GM10248 (cell line): ENCODE data around the gene PPM1B.
"Not testable (repeated sequence)": the region's sequence is repeated elsewhere in the genome, so short reads cannot be mapped to it uniquely, and the experiment has no call there.

ENCODE experiments used
- CTCF ChIA-PET: fragments of 300-600 bp; sonication (Branson Sonifier 250); formaldehyde crosslinking; extraction: SDS; loops from one replicate; lab custom pipeline; 2021; ENCODE audit warnings: antibody characterized with exemption; lab: Yijun Ruan, JAX
- POLR2A ChIA-PET: fragments of 350-650 bp; sonication (Branson Sonifier 250); formaldehyde crosslinking; extraction: SDS; loops from one replicate; lab custom pipeline; 2020; ENCODE audit warnings: antibody characterized with exemption; lab: Yijun Ruan, JAX
- DNase-seq: peaks from one replicate; pipeline ENCODE4 v3.0.0; 2012; ENCODE audit errors: extremely low spot score
- TF ChIP-seq, protein P1 (sequence below): IDR thresholded peaks from 2 replicates; pipeline ENCODE4 v1.5.1; 2012; ENCODE audit warnings: mild to moderate bottlenecking, low read depth; ENCODE audit errors: extremely low read depth, missing control alignments, control extremely low read depth

The PPM1B gene

DNA sequence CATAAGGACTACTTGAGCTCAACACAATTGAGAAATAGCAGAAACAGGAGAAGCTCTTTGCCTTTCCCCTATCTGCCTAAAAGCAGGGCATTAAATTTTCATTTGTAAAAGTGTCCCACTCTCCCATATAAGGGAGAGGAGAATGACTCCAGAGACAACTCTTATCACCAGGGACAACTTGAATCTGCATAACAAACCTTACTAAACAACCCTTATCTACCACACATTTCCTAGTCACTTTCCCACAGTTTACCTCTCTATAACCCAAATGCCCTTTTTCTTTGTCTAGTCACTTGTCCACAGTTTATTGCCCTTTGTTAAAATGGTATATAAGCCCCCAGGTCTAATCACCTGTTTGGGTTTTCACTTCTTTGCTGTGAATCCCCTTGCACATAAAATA lies 37.5 kb upstream of the PPM1B start:
- DNase-seq: no peak
- POLR2A ChIA-PET: no interaction called here
- CTCF ChIA-PET: no interaction called here
- TF ChIP-seq, protein P1, sequence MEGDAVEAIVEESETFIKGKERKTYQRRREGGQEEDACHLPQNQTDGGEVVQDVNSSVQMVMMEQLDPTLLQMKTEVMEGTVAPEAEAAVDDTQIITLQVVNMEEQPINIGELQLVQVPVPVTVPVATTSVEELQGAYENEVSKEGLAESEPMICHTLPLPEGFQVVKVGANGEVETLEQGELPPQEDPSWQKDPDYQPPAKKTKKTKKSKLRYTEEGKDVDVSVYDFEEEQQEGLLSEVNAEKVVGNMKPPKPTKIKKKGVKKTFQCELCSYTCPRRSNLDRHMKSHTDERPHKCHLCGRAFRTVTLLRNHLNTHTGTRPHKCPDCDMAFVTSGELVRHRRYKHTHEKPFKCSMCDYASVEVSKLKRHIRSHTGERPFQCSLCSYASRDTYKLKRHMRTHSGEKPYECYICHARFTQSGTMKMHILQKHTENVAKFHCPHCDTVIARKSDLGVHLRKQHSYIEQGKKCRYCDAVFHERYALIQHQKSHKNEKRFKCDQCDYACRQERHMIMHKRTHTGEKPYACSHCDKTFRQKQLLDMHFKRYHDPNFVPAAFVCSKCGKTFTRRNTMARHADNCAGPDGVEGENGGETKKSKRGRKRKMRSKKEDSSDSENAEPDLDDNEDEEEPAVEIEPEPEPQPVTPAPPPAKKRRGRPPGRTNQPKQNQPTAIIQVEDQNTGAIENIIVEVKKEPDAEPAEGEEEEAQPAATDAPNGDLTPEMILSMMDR: no peak

DNA sequence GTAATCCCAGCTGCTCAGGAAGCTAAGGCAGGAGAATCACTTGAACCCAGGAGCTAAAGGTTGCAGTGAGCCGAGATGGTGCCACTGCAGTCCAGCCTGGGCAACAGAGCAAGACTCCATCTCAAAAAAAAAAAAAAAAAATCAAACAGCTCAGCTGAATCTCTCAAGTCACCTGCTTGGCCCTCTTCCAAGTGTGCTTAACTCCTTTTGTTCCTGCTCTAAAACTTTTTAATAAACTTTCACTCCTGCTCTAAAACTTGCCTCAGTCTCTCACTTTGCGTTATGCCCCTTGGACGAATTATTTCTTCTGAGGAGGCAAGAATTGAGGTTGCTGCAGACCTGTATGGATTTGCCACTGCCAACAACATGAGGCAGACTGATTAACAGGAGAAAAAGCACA lies 35.1 kb upstream of the PPM1B start:
- CTCF ChIA-PET, DNase-seq, POLR2A ChIA-PET: not testable (repeated sequence)

DNA sequence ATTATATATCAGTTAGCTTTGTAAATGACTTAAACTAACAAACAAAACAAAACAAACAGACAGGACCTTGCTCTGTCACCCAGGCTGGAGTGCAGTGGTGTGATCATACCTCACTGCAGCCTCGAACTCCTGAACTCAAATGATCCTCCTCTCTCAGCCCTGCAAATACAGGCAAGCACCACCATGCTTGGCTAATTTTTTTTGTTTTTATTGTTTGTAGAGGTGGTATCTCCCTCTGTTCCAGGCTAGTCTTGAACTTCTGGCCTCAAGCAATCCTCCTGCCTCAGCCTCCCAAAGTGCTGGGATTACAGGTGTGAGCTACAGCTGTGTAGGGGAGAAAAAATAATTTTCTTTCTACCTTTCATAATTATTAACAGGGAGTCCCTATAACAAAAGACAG lies 33.8 kb upstream of the PPM1B start:
- CTCF ChIA-PET: no interaction called here
- TF ChIP-seq, protein P1: no peak
- POLR2A ChIA-PET: no interaction called here
- no peak for DNase-seq

DNA sequence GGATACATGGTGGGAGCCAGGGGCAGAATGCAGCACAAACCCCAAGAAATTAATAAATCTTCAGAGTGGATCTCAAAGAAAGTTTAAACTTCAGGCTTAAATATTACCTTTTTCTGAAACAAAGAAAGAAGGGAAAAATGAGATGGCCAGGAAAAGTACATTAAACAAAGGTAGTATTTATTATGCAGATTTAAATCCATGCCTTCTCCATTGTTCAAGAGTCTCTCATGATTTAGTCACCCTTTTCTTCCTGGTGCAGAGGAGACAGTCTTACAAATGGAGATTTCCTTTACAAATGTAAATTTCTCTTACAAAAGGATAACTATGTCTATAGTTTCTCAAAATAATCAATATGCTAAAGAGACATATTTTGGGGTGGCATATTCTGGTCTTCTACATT lies 33.4 kb upstream of the PPM1B start:
- TF ChIP-seq, protein P1: no peak
- CTCF ChIA-PET: no interaction called here
- no peak for DNase-seq
- POLR2A ChIA-PET: no interaction called here

DNA sequence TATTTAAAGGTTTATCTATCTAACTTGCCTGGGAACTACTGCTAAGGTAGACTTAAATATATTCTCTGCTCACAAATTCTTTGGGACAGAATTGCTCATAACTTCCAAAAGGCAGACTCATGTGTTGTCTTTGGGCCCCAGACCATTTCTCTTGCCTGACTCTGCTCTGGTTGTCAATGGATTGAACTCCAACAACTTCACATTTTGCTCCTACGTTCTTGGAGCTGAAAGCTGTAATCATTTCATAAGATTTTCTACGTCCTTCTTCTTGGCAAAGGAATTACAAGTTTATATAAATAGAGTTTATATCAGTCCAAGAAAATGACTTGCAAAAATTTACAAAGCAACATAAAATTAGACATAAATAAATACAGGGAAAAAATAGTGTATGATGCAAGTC lies 32.9 kb upstream of the PPM1B start:
- CTCF ChIA-PET: no interaction called here
- POLR2A ChIA-PET: no interaction called here
- no peak for DNase-seq
- TF ChIP-seq, protein P1: no peak

DNA sequence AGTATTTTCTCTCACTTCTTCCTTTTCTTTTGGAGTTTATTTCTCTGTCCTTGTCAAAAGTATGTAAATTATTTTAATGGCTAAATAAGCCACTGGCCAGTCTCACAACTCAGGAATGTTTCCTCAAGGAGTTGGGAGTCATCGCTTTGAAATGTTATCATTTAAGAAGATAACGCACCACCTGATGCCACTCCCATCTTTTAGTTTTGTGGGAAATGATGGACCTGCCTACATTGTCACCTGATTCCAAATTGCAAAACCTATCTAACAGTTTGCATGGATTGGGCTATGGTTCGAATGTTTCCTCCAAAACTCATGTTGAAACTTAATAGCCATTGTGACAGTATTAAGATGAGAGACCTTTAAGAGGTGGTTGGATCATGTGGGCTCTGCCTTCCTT lies 32.4 kb upstream of the PPM1B start:
- TF ChIP-seq, protein P1: no peak
- no peak for DNase-seq
- CTCF ChIA-PET: interaction anchor here (1.0 kb wide), 1 partner anchor 109 kb away, joined by 3 read pairs; no protein-coding TSS in a partner anchor
- POLR2A ChIA-PET: no interaction called here

DNA sequence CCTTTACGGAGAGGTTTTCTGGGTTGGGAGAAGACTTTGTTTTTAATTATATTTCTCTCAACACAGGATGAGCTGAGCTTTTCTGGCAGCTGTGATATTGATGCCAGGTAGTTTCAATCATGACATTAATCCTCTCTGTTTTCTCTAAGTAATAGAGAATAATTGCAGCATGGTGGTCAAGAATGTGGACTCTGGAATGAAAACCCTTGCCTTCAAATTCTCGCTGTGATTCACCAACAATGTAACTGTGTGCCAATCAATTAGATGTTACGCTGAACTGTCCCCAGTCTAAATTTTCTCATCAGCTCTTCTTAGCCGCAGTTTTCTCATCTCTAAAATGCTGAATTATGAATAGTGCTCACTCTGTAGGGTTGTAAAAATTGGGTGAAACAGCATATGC lies 31.6 kb upstream of the PPM1B start:
- no peak for DNase-seq
- ChIA-PET CTCF (interaction anchor here (1.0 kb wide), 1 partner anchor 108 kb away, joined by 3 read pairs; no protein-coding TSS in a partner anchor), POLR2A (no interaction called here)
- TF ChIP-seq, protein P1: no peak
